Measurements from ENCODE around the gene RSPRY1. TPM values are rescaled to one million over a fixed set of nuclear protein-coding genes. Genes with fewer than 3 reads are reported as not detected.

RSPRY1 gene
- total RNA-seq, 4 donors from 2014 or later: 20.4 to 28.5 (median 24.6) TPM

DNA sequence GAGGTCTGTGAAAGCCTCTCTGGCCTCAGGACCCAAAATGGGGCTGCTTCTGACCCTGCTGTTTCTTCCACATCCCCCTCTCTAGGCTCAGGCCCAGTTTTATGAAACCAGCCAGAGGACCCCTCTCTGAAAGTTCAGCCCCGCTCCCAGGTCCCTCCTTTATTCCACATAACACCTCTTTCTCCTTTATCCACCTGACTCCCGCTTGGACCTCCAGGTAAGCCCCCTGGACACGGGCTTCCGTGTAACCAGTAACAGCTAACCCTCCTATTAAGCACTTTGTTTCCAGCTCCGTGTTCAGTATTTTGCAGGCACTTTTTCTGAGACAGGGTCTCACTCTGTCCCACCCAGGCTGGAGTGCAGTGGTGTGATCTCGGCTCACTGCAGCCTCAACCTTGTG is 37.6 kb upstream of the RSPRY1 start:
- 90 to 91% methylated on average over 6 of the region's 6 CpGs for WGBS, 2 donors
- no peak for DNase-seq (ENCODE audit: low spot score in 2 of 2)
- H3K27me3 ChIP-seq: no peaks in the 10 kb centered on the region
- H3K4me3 ChIP-seq: no peak overlapping the region
- H3K4me1 ChIP-seq: peaks cover 0 to 58% (median 14%) of the 10 kb centered on the region in 4 donors
- TF ChIP-seq CTCF (IDR thresholded peaks at IDR 0.05) (no peak), POLR2A (IDR thresholded peaks at IDR 0.05) (no peak), EP300 (IDR thresholded peaks at IDR 0.05) (no peak)
- H3K36me3 ChIP-seq: peaks cover 0 to 33% (median 6%) of the 10 kb centered on the region in 3 donors
- peak overlapping the region in 2 of 4 donors; percentile 58 to 65 for H3K27ac ChIP-seq
- H3K9me3 ChIP-seq: no peaks in the 10 kb centered on the region

DNA sequence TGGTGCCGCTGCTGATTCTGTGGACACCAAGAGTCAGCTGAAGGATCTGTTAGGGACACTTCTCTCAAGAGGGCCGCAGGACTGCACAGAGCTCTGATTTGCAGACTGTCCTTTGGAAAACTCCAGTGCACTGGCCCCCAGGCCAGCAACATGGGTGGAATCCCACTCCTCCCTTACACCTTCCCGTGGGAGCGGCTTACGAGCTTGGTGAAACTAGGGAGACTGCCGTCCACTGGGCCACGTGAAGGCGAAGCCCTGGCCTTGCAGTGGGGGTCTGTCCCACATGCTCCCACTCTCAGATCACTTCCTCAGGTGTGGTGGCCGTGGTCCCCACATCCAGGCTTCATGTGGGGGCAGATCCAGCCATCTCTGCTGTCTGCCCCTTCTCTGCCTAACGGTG is 36.7 kb upstream of the RSPRY1 start:
- Histone ChIP-seq H3K9me3 (no peaks in the 10 kb centered on the region), H3K36me3 (peaks cover 0 to 42% (median 11%) of the 10 kb centered on the region in 3 donors), H3K4me1 (peaks cover 0 to 49% (median 6%) of the 10 kb centered on the region in 4 donors), H3K27me3 (no peaks in the 10 kb centered on the region), H3K27ac (peak overlapping the region in 1 of 4 donors; percentile 45), H3K4me3 (no peak overlapping the region)
- 91 to 93% methylated on average over 10 of the region's 10 CpGs for WGBS, 2 donors
- TF ChIP-seq POLR2A (IDR thresholded peaks at IDR 0.05): no peak
- no peak for TF ChIP-seq EP300 (IDR thresholded peaks at IDR 0.05)
- no peak for TF ChIP-seq CTCF (IDR thresholded peaks at IDR 0.05)
- no peak for DNase-seq (ENCODE audit: low spot score in 2 of 2)

- no peak for DNase-seq (ENCODE audit: low spot score in 2 of 2)
- Histone ChIP-seq H3K27ac (peak overlapping the region in 1 of 4 donors; percentile 6), H3K27me3 (no peaks in the 10 kb centered on the region), H3K9me3 (no peaks in the 10 kb centered on the region), H3K4me3 (no peak overlapping the region), H3K36me3 (peaks cover 0 to 54% (median 19%) of the 10 kb centered on the region in 3 donors), H3K4me1 (peaks cover 0 to 36% (median 3%) of the 10 kb centered on the region in 4 donors)
- 77 to 86% methylated on average over 9 of the region's 9 CpGs for WGBS, 2 donors
- TF ChIP-seq POLR2A (IDR thresholded peaks at IDR 0.05) (no peak), CTCF (IDR thresholded peaks at IDR 0.05) (no peak), EP300 (IDR thresholded peaks at IDR 0.05) (no peak)
Measured at GRCh38 chr16:57150682-57151330, 35.3 kb upstream of the RSPRY1 start.

DNA sequence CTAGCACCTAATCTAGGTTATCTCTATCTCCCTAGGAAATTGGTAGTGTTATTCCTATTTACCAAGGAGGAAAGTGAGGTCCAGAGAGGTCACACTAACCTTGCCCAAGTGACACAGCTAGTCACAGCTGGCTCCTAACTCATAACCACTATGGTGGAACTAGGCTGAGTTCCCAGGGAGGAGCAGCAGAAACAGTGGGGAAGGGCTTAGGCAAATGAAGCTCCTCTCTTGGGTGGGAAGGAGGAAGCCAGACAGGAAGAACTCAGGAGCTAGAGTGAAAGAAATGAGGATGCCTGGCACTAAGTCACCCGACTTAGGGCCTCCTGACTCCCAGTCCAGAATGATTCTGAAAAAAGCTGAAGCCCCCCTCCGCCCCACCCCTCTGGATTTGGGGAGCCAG is 34.8 kb upstream of the RSPRY1 start:
- Histone ChIP-seq H3K4me1 (peaks cover 0 to 31% (median 3%) of the 10 kb centered on the region in 4 donors), H3K4me3 (no peak overlapping the region), H3K27me3 (no peaks in the 10 kb centered on the region), H3K27ac (no peak overlapping the region), H3K36me3 (peaks cover 0 to 58% (median 19%) of the 10 kb centered on the region in 3 donors), H3K9me3 (no peaks in the 10 kb centered on the region)
- no peak for TF ChIP-seq POLR2A (IDR thresholded peaks at IDR 0.05)
- TF ChIP-seq EP300 (IDR thresholded peaks at IDR 0.05): no peak
- TF ChIP-seq CTCF (IDR thresholded peaks at IDR 0.05): no peak
- 59 to 81% methylated on average over 2 of the region's 2 CpGs for WGBS, 2 donors
- no peak for DNase-seq (ENCODE audit: low spot score in 2 of 2)

Measured in tibial nerve (tissue), 4 donors.